ENCODE results near the gene EVI5. TPM values are rescaled to one million over a fixed set of nuclear protein-coding genes. Genes with fewer than 3 reads are reported as not detected.

Gene EVI5
- polyA plus RNA-seq, 1 donor from 2014 or later: 8.5 TPM

GRCh38 chr1:92577261-92577895 is 207.5 kb downstream of the EVI5 start:
- Histone ChIP-seq H3K4me3 (ENCODE audit: low read length) (no peak overlapping the region), H3K27ac (ENCODE audit: low read length) (no peak overlapping the region), H3K36me3 (ENCODE audit: insufficient read depth, low read length) (no peaks in the 10 kb centered on the region), H3K4me2 (ENCODE audit: low read length) (no peak overlapping the region), H2AFZ (ENCODE audit: low read depth, low read length) (no peak overlapping the region), H3K9me3 (ENCODE audit: low read length) (no peaks in the 10 kb centered on the region), H3K9me2 (ENCODE audit: insufficient read depth, low read length) (no peaks in the 10 kb centered on the region), H3K9ac (ENCODE audit: low read length) (no peak overlapping the region), H4K20me1 (ENCODE audit: insufficient read depth) (no peaks in the 10 kb centered on the region), H3K79me2 (replicated peaks; ENCODE audit: insufficient read depth, low read length) (no peaks in the 10 kb centered on the region), H3F3A (ENCODE audit: insufficient read depth, low read length, poor library complexity, severe bottlenecking) (no peaks in the 10 kb centered on the region), H3K27me3 (ENCODE audit: insufficient read depth, low read depth, low read length) (no peaks in the 10 kb centered on the region)
- TF ChIP-seq EP300 (conservative IDR thresholded peaks at IDR 0.05; ENCODE audit: poor library complexity, severe bottlenecking): no peak
- no peak for TF ChIP-seq CTCF (IDR thresholded peaks at IDR 0.05; ENCODE audit: poor library complexity, severe bottlenecking)
- no peak for TF ChIP-seq EZH2 (IDR thresholded peaks at IDR 0.05; ENCODE audit: borderline replicate concordance, insufficient read depth, low read length, poor library complexity, severe bottlenecking)
- TF ChIP-seq TAF1 (IDR thresholded peaks at IDR 0.05; ENCODE audit: low read depth): no peak
- TF ChIP-seq SMC3 (conservative IDR thresholded peaks at IDR 0.05; ENCODE audit: poor library complexity): no peak
- TF ChIP-seq REST (IDR thresholded peaks at IDR 0.05; ENCODE audit: borderline replicate concordance): no peak
- no peak for TF ChIP-seq POLR2AphosphoS5 (IDR thresholded peaks at IDR 0.05)
- no peak for TF ChIP-seq RAD21 (conservative IDR thresholded peaks at IDR 0.05)
- no peak for TF ChIP-seq MXI1 (conservative IDR thresholded peaks at IDR 0.05; ENCODE audit: poor library complexity, severe bottlenecking)

- no peaks in the 10 kb centered on the region for H4K20me1 ChIP-seq (ENCODE audit: insufficient read depth)
- no peaks in the 10 kb centered on the region for H3K9me3 ChIP-seq (ENCODE audit: low read length)
- H3K27me3 ChIP-seq (ENCODE audit: insufficient read depth, low read depth, low read length): no peaks in the 10 kb centered on the region
- H3K9ac ChIP-seq (ENCODE audit: low read length): no peak overlapping the region
- H3K9me2 ChIP-seq (ENCODE audit: insufficient read depth, low read length): no peaks in the 10 kb centered on the region
- H3K4me2 ChIP-seq (ENCODE audit: low read length): no peak overlapping the region
- no peaks in the 10 kb centered on the region for H3F3A ChIP-seq (ENCODE audit: insufficient read depth, low read length, poor library complexity, severe bottlenecking)
- H2AFZ ChIP-seq (ENCODE audit: low read depth, low read length): no peak overlapping the region
- no peaks in the 10 kb centered on the region for H3K36me3 ChIP-seq (ENCODE audit: insufficient read depth, low read length)
- TF ChIP-seq MXI1 (conservative IDR thresholded peaks at IDR 0.05; ENCODE audit: poor library complexity, severe bottlenecking) (no peak), SMC3 (conservative IDR thresholded peaks at IDR 0.05; ENCODE audit: poor library complexity) (no peak), REST (IDR thresholded peaks at IDR 0.05; ENCODE audit: borderline replicate concordance) (no peak), RAD21 (conservative IDR thresholded peaks at IDR 0.05) (no peak), EZH2 (IDR thresholded peaks at IDR 0.05; ENCODE audit: borderline replicate concordance, insufficient read depth, low read length, poor library complexity, severe bottlenecking) (no peak), EP300 (conservative IDR thresholded peaks at IDR 0.05; ENCODE audit: poor library complexity, severe bottlenecking) (no peak), CTCF (IDR thresholded peaks at IDR 0.05; ENCODE audit: poor library complexity, severe bottlenecking) (no peak), TAF1 (IDR thresholded peaks at IDR 0.05; ENCODE audit: low read depth) (no peak), POLR2AphosphoS5 (IDR thresholded peaks at IDR 0.05) (no peak)
- H3K4me3 ChIP-seq (ENCODE audit: low read length): no peak overlapping the region
- no peak overlapping the region for H3K27ac ChIP-seq (ENCODE audit: low read length)
- no peaks in the 10 kb centered on the region for H3K79me2 ChIP-seq (replicated peaks; ENCODE audit: insufficient read depth, low read length)
These were observed 209.8 kb downstream of the EVI5 start for GRCh38 chr1:92575123-92575522.
